ENCODE results near the gene PHKB.

DNA sequence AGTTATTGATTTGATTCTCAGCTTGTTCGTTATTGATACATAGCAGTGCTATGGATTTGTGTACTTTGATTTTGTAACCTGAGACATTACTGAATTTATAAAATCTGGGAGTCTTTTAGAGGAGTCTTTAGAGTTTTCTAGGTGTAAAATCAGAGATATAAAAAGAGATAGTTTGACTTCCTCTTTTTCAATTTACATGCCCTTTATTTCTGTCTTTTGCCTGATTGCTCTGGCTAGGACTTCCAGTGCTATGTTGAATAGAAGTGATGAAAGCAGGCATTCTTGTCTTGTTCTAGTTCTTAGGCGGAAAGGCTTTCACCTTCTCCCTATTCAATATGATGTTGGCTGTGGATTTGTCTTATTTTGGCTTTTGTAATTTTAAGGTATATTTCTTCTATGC lies 106.2 kb downstream of the PHKB start:
- TF ChIP-seq, protein P1, sequence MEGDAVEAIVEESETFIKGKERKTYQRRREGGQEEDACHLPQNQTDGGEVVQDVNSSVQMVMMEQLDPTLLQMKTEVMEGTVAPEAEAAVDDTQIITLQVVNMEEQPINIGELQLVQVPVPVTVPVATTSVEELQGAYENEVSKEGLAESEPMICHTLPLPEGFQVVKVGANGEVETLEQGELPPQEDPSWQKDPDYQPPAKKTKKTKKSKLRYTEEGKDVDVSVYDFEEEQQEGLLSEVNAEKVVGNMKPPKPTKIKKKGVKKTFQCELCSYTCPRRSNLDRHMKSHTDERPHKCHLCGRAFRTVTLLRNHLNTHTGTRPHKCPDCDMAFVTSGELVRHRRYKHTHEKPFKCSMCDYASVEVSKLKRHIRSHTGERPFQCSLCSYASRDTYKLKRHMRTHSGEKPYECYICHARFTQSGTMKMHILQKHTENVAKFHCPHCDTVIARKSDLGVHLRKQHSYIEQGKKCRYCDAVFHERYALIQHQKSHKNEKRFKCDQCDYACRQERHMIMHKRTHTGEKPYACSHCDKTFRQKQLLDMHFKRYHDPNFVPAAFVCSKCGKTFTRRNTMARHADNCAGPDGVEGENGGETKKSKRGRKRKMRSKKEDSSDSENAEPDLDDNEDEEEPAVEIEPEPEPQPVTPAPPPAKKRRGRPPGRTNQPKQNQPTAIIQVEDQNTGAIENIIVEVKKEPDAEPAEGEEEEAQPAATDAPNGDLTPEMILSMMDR (IDR thresholded peaks at IDR 0.05; ENCODE audit: low read length): no peak
- no peak for TF ChIP-seq EZH2phosphoT487 (IDR thresholded peaks at IDR 0.05; ENCODE audit: low read length)

Data from MM.1S (cell line).